Measurements from ENCODE around the gene PPL.

GRCh38 chr16:4877380-4877685, 59.6 kb downstream of the PPL start:
- no peak for TF ChIP-seq YY1 (IDR thresholded peaks at IDR 0.05; ENCODE audit: extremely low read depth, insufficient replicate concordance, low read depth, low read length)
- TF ChIP-seq CTCF (IDR thresholded peaks at IDR 0.05 in 2 of 3, conservative IDR thresholded peaks at IDR 0.05 in 1 of 3; ENCODE audit: borderline replicate concordance in 1 of 3, insufficient read depth in 1 of 3, low read depth in 2 of 3, low read length in 2 of 3), result no peak
- TF ChIP-seq POLR2A (IDR thresholded peaks at IDR 0.05; ENCODE audit: borderline replicate concordance, extremely low read depth, insufficient read depth, insufficient read length), result no peak
- TF ChIP-seq REST (IDR thresholded peaks at IDR 0.05; ENCODE audit: low read depth), result no peak
- no peak for TF ChIP-seq JUND (IDR thresholded peaks at IDR 0.05)
